GM19025 (cell line): ENCODE measurements around the gene ADCY7.

Experiments used
- ATAC-seq: cut with Tn5 transposase; IDR thresholded peaks from one replicate; pipeline ENCODE4 v1.9.1; 2021; ENCODE audit warnings: mild to moderate bottlenecking, low read depth, moderate library complexity; ENCODE audit not compliant: unreplicated experiment

The ADCY7 gene

GRCh38 chr16:50247906-50248608 is 18.3 kb upstream of the ADCY7 start:
- ATAC-seq, result no peak

DNA sequence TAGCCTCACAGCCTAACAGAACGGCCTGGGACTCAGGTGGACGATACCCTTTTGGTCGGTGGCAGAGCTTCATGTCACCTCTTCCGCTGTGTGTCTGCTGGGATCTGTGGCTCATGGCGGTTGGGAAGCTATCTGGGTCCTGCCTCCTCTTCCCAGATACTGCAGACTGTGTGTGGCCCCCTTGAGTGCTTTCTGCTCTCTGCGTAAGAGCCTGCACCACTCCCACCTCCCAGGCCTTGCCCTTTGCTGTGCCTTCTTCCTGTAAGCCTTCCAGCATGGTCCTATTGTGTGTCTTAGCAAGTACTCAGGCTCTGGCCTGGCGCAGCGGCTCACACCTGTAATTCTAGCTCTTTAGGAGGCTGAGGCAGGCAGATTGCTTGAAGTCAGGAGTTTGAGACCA is 17.5 kb upstream of the ADCY7 start:
- ATAC-seq, result no peak

DNA sequence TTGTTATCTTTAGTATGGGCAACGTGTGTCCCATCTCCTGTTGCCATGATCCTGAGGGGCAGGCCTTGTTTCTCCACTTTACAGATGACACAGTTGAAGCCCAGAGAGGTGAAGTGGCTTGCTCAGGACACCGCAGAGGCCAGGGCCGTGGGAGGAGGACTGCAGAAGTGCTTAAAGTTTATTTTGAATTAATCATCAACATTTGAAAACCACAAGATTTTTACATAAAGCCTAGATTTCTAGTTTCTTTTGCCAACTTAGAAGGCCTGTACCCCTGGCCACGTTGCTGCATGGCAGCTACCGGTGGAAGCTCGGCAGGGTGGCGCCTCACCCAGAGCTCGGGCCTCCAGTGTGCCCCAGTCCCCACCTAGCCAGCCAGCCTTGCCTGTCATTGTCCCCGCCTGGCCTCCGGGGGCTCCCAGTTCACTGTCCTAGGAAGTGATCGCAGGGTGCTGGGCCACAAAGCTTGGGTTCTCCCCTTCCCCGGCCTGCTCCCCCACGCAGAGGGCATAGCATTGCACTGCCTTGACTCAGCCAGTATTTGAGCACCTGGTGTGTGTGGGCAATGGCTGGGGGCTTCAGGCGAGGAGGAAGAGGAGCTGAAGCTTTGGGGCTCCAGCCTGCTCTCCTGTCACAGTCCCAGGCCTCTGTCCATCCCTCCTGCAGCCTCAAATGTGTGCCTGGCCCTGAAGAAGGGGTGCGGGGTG is 14.8 kb upstream of the ADCY7 start:
- no peak for ATAC-seq

DNA sequence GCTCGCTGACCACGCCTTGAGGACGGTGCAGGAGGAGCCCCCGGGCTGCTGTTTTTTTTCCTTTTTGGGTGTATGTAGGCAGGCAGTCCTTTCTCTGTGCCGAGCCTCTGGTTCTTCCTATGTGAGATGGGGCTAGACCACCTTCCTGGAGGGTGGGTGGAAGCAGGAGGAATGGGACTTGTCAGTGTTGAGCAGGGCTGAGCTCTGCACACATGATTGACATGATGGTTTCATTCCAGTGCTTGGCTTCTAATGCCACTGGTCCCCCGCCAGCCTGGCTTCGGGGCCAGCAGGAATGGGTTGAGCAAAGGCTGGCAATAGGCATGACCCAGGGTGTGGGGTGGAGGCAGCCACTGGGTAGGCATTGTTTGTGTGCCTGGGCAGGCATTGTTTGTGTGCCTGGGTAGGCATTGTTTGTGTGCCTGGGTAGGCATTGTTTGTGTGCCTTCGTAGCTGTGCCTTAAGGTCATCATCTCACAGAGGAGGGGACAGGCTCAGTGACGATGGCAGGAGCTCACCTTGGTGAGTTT is 14.2 kb upstream of the ADCY7 start:
- ATAC-seq, result no peak

- no peak for ATAC-seq
Observed at GRCh38 chr16:50252874-50253513, 13.4 kb upstream of the ADCY7 start.

DNA sequence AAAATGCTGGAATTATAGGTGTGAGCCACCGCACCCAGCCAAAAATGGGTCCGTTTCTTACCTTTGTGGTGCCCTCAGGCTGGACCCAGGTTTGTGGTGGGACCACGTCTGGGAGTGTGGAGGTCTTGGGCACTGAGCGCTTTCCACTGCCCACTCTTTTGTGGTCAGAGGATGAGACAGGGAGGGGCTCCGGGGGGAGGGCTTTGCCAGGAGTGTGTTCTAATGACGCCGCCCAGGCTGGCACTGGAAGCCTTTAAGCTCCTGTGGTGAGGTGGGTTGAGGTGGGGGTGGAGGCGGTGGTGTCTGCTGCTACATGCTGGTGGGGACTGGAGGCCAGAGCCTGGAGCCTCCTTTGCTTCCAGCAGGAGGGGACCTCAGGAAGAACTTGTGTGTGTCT is 12.8 kb upstream of the ADCY7 start:
- ATAC-seq, result no peak

DNA sequence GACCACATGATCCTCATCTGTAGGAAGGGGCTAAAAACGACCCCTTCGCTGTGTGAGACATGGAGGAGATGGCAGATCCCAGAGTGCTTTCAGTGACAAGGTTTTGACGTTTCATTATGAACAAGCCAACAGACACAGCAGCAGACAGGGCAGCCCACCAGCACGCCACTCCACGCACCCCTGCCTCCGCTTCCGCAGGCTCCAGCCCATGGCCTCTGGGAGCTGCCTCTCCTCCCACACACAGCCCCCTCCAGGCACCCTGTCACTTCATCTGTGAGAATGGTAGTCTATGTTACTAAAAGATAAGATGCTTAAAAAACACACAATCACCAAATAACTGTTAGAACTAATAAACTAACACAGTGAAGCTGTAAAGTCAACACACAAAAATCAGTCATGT is 12.3 kb upstream of the ADCY7 start:
- no peak for ATAC-seq

GRCh38 chr16:50255538-50255937 is 10.8 kb upstream of the ADCY7 start:
- no peak for ATAC-seq

- no peak for ATAC-seq
Observed at GRCh38 chr16:50256604-50257003, 9.7 kb upstream of the ADCY7 start.

DNA sequence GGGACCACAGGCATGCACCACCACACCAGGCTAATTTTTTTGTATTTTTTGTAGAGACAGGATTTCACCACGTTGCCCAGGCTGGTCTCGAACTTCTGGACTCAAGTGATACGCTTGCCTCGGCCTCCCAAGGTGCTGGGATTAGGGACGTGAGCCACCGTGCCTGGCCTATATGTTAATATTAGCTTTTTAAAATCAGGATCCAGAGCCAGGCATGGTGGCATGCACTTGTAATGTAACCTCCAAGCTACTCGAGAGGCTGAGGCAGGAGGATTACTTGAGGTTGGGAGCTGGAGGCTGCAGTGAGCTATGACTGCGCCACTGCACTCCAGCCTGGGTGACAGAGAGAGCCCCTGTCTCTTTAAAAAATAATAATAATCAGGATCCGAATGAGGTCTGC is 8.5 kb upstream of the ADCY7 start:
- no peak for ATAC-seq

DNA sequence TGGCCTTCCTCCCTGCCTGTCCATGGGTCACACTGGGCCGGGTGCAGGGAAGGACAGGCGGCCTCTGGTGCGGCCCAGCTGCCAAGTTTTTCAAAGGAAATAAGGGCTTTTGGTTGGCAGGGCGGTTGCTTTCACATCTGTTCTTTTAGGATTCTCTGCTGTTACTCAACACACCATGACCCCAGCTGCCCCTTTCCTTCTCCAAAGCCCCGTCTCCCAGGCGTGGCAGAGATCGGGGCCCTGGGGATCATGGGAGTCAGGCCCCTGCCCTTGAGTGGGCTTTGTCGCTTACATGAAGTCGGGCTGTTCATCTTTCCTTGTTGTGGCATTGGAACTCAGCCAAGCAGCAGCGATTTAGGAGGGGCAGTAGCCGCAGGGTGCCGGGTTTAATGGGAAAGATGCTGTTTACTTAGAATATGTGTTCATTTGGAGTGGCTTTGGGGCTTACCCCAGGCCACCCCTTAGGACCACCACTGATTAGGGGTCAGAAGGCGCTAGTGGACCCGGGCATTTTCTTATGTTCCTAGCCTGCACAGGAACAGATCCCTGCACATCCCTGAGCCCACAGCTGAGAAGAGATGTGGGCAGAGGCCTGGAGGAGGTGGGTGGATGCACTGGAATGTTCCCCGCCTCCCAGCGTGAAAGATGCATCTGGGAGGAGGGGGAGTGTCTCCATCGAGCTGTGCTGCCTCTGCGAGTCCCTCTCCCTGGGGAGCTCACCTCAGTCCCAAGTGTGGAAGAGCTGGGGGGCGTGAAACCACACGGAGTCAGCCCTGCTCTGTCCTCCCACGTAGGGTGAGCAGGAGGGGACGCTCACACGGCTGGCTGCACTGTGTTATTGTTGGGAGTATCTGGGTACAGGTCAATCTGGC is 6.8 kb upstream of the ADCY7 start:
- no peak for ATAC-seq

- no peak for ATAC-seq
Observed at GRCh38 chr16:50260206-50261159, 5.9 kb upstream of the ADCY7 start.

GRCh38 chr16:50261160-50261706 is 5.1 kb upstream of the ADCY7 start:
- no peak for ATAC-seq

DNA sequence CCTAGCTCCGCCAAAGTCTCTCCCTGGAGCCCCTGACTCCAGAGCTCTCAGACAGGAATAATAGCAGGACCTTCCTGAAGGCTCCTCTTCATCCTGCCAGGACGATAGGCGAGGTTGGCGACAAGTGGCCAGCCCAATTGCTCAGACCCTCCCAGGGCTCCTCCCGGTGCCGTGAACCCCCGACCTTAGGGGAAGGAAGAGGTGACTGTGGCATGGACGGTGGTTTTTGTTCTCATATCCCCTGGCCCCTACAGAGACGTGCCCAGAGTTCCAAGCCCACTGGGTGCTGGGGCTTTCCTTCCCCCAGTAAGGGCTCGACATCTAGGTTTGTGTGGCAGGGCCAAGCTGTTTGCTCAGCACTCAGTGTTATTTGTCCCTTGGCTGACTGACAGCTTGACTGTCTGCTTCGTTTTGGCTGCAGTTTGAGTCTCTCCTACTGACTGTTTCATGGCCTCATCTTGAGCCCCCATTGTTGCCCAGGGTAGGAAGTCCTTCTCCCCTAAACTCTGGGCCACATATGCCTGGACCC is 4.6 kb upstream of the ADCY7 start:
- ATAC-seq, result no peak

GRCh38 chr16:50263060-50263909 is 3.1 kb upstream of the ADCY7 start:
- no peak for ATAC-seq

DNA sequence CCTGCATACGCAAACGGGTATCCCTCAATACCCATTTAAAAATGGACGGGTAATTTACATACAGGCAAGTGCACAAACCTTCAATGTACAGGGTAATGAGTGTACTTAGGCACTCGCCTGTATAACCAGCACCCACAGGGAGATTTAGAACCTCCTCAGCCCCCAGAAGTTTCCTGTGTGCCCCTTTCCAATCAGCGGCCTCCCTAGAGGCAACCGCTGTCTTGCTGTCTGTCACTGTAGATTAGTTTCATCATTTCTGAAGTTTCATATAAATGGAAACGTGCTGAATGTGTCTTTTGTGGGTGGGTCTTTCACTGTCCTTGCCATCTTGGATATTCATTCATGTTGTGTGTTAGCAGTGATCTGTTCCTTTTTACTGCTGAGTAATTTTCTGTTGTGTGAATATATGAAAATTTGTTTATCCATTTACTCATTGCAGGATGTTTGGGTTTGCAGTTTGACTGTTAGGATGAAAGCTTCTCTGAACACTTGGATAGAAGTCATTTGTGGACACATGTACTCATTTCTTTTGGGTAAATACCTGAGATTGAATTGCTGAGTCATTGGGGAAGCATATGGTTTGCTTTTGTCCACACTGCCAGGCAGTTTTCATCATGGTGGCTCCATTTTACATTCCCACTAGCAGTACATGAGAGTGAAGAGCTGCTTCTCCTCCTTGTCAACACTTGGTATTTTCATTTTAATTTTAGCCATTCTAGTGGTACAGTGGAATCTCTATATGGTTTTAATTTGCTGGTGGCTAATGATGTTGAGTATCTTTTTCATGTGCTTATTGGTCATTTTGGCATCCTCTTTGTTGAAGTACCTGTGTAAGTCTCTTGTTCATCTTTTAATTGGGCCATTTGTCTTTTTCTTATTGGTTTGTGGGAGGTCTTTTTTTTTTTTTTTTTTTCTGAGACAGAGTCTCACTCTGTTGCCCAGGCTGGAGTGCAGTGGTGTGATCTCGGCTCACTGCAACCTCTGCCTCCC is 2.1 kb upstream of the ADCY7 start:
- no peak for ATAC-seq

DNA sequence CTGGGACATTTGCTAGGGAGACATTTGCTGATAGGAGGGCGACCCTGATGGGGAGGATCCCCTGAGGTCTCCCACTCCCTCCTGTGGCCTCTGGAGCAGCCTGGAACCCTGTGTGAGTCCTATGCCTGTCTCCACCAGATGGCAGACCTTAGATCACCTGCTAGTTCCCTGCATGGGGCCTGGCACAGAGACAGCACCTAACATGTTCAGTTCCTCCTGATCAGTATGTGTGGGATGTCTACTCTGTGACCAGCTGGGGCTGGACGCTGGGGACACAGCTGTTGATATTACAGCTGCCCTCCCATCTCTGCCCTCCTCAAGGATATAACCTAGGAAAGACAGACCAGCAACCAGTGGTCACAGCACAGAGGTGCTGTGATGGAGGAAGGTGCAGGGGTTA is 1.1 kb upstream of the ADCY7 start:
- ATAC-seq, result no peak
